ENCODE data around the gene RNASEH2C. TPM values are rescaled to one million over a fixed set of nuclear protein-coding genes. Genes with fewer than 3 reads are reported as not detected.
A peak's percentile ranks its signal among the peaks of the same experiment; 100 is the strongest.
"Not testable (repeated sequence)": the region's sequence is repeated elsewhere in the genome, so short reads cannot be mapped to it uniquely, and the experiment has no call there.

The RNASEH2C gene
- total RNA-seq, 1 donor from 2014 or later, result 12.9 TPM

- no peak for DNase-seq
Measured at GRCh38 chr11:65716774-65717405, 3.7 kb downstream of the RNASEH2C start.

GRCh38 chr11:65716302-65716701 is 4.3 kb downstream of the RNASEH2C start:
- no peak for DNase-seq

- no peak for DNase-seq
Measured at GRCh38 chr11:65714433-65714832, 6.2 kb downstream of the RNASEH2C start.

- no peak for DNase-seq
Measured at GRCh38 chr11:65713212-65713969, 7.2 kb downstream of the RNASEH2C start.

- DNase-seq, result no peak
Measured at GRCh38 chr11:65712633-65713076, 7.9 kb downstream of the RNASEH2C start.

GRCh38 chr11:65711785-65712632 is 8.6 kb downstream of the RNASEH2C start, which contains the start of gene KAT5:
Gene KAT5 (plus strand): TSS chr11:65712252. CDS start chr11:65712268, 16 bp downstream.
- peak; percentile 97 for DNase-seq

GRCh38 chr11:65710421-65710820 is 10.2 kb downstream of the RNASEH2C start:
- no peak for DNase-seq

- no peak for DNase-seq
Measured at GRCh38 chr11:65709661-65710060, 10.9 kb downstream of the RNASEH2C start.

- DNase-seq, result no peak
Measured at GRCh38 chr11:65708451-65708850, 12.1 kb downstream of the RNASEH2C start.

- DNase-seq, result not testable (repeated sequence)
Measured at GRCh38 chr11:65707002-65707401, 13.6 kb downstream of the RNASEH2C start.

- DNase-seq, result not testable (repeated sequence)
Measured at GRCh38 chr11:65706303-65706763, 14.3 kb downstream of the RNASEH2C start.

- DNase-seq, result no peak
Measured at GRCh38 chr11:65703846-65704245, 16.8 kb downstream of the RNASEH2C start.

GRCh38 chr11:65701686-65702085 is 18.9 kb downstream of the RNASEH2C start:
- DNase-seq, result no peak

GRCh38 chr11:65700399-65700798 is 20.2 kb downstream of the RNASEH2C start:
- DNase-seq, result no peak

GRCh38 chr11:65699306-65699705 is 21.3 kb downstream of the RNASEH2C start:
- DNase-seq, result no peak

GRCh38 chr11:65698205-65698604 is 22.4 kb downstream of the RNASEH2C start:
- DNase-seq, result no peak

GRCh38 chr11:65696802-65697552 is 23.6 kb downstream of the RNASEH2C start:
- DNase-seq, result no peak

- DNase-seq, result no peak
Measured at GRCh38 chr11:65695459-65696241, 24.9 kb downstream of the RNASEH2C start.

- DNase-seq, result no peak
Measured at GRCh38 chr11:65692367-65692766, 28.2 kb downstream of the RNASEH2C start.

- DNase-seq, result not testable (repeated sequence)
Measured at GRCh38 chr11:65691847-65692246, 28.8 kb downstream of the RNASEH2C start.

GRCh38 chr11:65685981-65686380 is 34.6 kb downstream of the RNASEH2C start:
- no peak for DNase-seq

All from skin of body (tissue), 2 donors.